IPS-18a (cell line): Measurements from ENCODE around the gene GET3.
"Not testable (repeated sequence)": the region's sequence is repeated elsewhere in the genome, so short reads cannot be mapped to it uniquely, and the experiment has no call there.

Experiments
- H3K27ac ChIP-seq: one replicate; pipeline ENCODE4 v1.5.1; 2013; ENCODE audit warnings: low read length
- H3K27me3 ChIP-seq: one replicate; pipeline ENCODE4 v1.6.1; 2013; ENCODE audit warnings: mild to moderate bottlenecking, low read length; ENCODE audit not compliant: control insufficient read depth, insufficient read depth
- H3K36me3 ChIP-seq: one replicate; pipeline ENCODE4 v1.6.1; 2013; ENCODE audit warnings: low read depth, low read length; ENCODE audit not compliant: control insufficient read depth
- H3K4me1 ChIP-seq: one replicate; pipeline ENCODE4 v1.6.1; 2013; ENCODE audit warnings: low read depth, low read length; ENCODE audit not compliant: control insufficient read depth
- H3K4me3 ChIP-seq: one replicate; pipeline ENCODE4 v1.5.1; 2013; ENCODE audit warnings: low read length
- H3K9ac ChIP-seq: one replicate; pipeline ENCODE4 v1.6.1; 2013; ENCODE audit warnings: mild to moderate bottlenecking, low read length, moderate library complexity
- H3K9me3 ChIP-seq: one replicate; pipeline ENCODE4 v1.6.1; 2013; ENCODE audit warnings: low read depth, low read length; ENCODE audit not compliant: control insufficient read depth

GET3 gene

DNA sequence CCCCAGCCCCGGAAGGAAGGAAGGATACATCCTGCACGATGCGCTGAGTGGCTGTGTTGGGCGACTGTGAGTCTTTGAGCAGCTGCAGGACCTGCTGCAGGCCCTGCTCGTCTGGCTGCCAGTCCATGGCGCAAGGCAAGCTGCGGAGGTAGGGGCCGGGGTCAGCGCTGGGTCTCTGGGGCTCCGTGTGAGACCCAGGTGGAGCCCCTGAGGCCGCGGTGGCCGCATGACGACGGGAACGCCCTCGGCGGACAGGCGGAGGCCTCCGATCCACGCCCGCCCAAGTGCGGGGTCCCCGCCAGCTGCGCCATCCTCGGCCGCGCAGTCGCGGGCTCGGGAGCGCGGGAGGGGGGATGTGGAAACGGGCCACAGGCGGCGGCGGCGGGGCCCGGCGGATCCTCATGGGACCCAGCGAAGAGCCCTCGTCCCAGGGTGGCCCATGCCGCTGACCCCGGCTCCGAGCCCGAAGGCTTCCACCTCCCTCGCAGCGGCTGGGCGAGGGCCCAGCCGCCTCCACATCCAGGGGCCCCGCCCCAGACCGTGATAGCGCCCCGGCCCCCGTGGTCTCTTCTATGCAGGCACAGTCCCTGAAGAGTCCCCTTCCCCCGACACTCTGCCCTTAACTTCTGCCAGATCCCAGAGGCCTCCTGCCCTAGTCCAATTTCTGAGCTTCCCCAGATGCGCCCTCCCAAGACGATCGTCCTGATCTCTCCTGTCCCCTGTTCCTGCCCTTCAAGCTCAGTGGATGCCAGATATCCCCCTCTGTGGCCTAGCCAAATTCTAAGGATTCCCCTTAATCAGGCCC, 16.2 kb upstream of the GET3 start:
- Histone ChIP-seq H3K36me3 (peaks cover 24% of the 10 kb centered on the region), H3K27me3 (no peaks in the 10 kb centered on the region), H3K9me3 (no peaks in the 10 kb centered on the region), H3K4me1 (no peaks in the 10 kb centered on the region), H3K9ac (peak overlapping the region; percentile 97), H3K27ac (peak overlapping the region; percentile 30), H3K4me3 (peak overlapping the region; percentile 94)

DNA sequence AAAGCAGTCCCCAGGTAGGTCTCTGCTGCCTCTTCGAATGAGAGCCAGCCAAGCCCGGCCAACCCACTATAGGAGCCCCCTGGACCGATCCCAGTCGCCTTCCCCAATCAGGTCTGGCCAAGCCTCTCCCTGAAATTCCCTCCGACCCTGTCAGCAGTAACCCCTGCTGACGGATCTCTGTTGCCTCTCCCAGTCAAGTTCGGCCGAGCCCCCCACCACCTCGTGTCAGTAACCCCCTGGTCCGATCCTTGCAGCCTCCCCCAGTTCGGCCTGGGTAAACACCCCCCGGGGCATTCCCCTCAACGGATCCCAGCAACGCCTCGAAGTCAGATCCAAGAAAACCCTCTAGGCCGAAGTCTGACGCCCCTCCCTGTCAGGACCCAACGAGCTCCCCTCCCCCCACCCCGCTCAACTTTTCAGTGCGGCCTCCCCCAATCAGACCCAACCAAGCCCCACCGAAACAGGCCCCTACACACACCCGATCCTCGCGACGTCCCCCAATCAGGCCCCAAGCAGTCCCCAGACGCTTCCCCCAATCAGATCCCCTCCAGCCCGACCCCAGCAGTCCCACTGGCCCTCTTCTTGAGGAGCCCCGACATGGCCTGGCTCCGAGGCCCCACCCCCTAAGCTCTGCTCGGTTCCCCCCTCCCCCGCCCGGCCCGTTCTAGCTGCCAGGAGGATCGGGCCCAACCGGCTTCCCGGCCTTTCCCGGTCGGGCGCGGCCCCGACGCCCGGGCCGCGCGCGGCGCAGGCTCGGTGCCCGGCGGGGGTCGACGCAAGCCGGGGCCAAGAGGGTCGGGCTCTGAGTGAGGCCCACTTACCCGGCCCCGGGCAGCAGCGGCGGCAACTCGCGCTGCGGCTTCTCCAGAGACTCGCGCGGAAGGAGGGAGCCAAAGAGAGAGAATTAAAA, 15.4 kb upstream of the GET3 start:
- H3K4me1 ChIP-seq: no peaks in the 10 kb centered on the region
- H3K4me3 ChIP-seq: peak overlapping the region; percentile 94
- peak overlapping the region; percentile 30 for H3K27ac ChIP-seq
- peak overlapping the region; percentile 97 for H3K9ac ChIP-seq
- H3K27me3 ChIP-seq: no peaks in the 10 kb centered on the region
- H3K9me3 ChIP-seq: no peaks in the 10 kb centered on the region
- H3K36me3 ChIP-seq: peaks cover 20% of the 10 kb centered on the region

DNA sequence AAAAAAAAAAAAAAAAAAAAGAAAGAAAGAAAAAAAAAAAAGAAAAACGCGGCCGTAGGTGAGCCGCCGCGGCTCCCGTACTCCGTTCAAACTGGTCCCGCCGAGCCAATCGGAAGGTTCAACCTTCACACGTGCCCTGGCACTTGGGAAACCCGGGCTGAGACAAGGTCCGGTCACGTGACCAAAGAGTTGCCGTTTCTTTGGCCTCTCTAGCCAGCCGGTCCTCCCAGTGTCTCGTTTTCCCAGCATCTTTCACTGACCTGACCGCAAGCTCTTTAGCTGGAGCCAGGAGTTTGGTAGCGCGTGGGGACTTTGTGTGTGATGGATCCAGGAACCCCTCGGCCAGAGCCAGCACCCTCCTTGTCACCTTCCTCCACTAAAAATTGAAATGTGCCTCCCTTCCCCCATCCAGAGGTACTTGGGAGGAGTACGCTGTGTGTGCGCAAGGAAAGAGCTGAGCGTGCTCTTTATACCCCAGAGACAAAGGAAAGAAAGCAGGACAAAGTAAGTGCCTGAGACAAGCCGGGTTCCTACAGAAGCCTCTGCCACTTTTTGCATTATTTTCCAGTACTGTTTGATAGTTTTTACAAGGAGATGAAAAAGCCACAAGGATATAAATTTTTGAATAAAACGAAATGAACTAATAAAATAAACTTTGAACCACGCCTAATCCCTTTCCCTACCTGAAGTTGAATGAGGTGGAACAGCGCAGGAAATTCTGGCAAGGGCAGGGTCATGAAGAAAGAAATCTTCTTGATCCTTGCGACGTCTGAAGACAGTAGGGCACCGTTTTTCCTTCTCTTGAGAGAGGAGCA, 14.5 kb upstream of the GET3 start:
- peaks cover 16% of the 10 kb centered on the region for H3K36me3 ChIP-seq
- peak overlapping the region; percentile 97 for H3K9ac ChIP-seq
- H3K4me3 ChIP-seq: peak overlapping the region; percentile 94
- no peaks in the 10 kb centered on the region for H3K4me1 ChIP-seq
- no peaks in the 10 kb centered on the region for H3K27me3 ChIP-seq
- H3K9me3 ChIP-seq: no peaks in the 10 kb centered on the region
- H3K27ac ChIP-seq: peak overlapping the region; percentile 93

DNA sequence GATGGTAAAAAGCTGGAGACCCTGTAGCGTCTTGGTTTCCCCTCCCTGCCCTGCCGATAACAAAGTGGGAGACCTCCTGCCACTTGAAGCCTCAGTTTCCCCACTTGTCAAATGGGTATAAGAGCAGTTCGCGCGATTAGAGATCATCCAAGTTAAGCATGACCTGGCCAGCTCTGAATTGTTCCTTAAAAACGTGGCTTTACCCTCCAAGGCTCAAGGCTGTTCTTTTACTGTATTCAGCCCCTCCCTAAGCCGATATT, 14.0 kb upstream of the GET3 start:
- H3K4me1 ChIP-seq: no peaks in the 10 kb centered on the region
- peak overlapping the region; percentile 97 for H3K9ac ChIP-seq
- H3K4me3 ChIP-seq: peak overlapping the region; percentile 94
- peaks cover 14% of the 10 kb centered on the region for H3K36me3 ChIP-seq
- H3K9me3 ChIP-seq: no peaks in the 10 kb centered on the region
- no peaks in the 10 kb centered on the region for H3K27me3 ChIP-seq
- H3K27ac ChIP-seq: peak overlapping the region; percentile 93

DNA sequence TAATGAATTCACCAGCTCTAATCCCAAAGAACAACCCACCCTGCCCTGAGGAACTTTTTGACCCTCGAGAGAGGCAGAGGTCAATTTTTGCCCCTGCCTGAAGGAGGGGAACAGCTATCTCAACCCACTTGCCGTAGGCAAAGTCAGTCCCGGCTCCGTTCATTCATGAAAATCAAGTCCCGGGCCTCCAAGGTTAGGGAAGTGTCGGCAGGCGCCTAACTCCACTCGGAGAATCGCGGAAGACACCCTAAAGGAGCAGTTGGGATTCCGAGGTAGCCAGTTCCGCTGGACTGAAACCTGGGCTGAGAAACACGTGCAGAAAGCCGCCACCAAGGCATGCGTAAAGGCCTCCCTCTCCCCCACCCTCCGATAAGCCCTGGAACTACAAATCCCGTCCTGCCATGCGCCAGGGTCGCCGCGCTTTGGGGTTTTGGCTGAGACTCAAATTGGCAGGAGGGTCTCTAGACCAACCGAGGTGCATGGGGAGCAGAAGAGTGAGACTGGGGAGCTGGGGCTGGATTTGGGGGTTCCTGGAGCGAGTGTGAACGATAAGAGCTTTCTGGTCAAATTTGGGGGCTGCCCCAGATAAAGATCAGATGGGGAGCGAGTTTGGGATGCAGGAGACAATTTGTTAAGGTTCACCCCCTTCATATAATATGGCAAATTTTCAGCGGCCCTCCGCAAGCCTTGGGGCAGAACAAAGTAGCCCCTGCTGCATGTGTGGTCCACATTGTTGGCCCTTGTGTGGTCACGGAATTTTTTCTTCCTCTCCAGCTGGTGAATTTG, 13.5 kb upstream of the GET3 start, which contains the start of gene TNPO2:
TNPO2 (minus strand) TSS at position 292 of the 786 bp plus-strand sequence. CDS start 2,955 bp downstream, outside the sequence.
- H3K4me3 ChIP-seq: peak within 1 kb of the TSS; percentile 94
- no peaks in the 10 kb centered on the region for H3K4me1 ChIP-seq
- peak within 1 kb of the TSS; percentile 93 for H3K27ac ChIP-seq
- peak within 1 kb of the TSS; percentile 97 for H3K9ac ChIP-seq
- no peaks in the 10 kb centered on the region for H3K9me3 ChIP-seq
- H3K27me3 ChIP-seq: no peaks in the 10 kb centered on the region
- H3K36me3 ChIP-seq: peaks cover 11% of the 10 kb centered on the region

DNA sequence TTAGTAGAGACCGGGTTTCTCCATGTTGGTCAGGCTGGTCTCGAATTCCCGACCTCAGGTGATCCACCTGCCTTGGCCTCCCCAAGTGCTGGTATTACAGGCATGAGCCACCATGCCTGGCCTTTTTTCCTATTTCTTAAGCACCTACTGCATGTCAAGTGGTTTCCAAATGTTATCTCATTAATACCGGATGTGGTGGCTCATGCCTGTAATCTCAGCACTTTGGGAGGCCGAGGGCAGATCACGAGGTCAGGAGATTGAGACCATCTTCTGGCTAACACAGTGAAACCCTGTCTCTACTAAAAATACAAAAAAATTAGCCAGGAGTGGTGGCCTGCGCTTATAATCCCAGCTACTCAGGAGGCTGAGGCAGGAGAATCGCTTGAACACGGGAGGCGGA, 11.7 kb upstream of the GET3 start:
- not testable (repeated sequence) for H3K4me1 ChIP-seq, H3K4me3 ChIP-seq, H3K9ac ChIP-seq, H3K27me3 ChIP-seq, H3K27ac ChIP-seq, H3K9me3 ChIP-seq
- H3K36me3 ChIP-seq: peaks cover 17% of the 10 kb centered on the region

DNA sequence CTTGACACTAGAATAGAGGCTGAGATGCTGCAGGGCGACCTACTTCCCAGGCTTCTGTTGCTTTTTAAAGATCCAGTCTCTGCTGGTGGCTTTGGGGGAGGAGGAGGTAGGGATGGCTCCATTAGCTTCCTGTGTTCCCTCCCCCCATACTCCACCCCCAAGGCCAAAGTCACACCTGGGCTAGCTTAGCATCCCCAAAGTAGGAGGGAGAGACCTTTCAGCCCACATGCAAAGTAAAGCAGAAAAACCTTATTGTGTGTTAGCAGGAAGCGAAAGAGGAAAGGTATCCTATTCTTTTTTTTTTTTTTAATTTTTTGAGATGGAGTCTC, 10.3 kb upstream of the GET3 start:
- Histone ChIP-seq H3K36me3 (peaks cover 21% of the 10 kb centered on the region), H3K9ac (no peak overlapping the region), H3K9me3 (no peaks in the 10 kb centered on the region)

DNA sequence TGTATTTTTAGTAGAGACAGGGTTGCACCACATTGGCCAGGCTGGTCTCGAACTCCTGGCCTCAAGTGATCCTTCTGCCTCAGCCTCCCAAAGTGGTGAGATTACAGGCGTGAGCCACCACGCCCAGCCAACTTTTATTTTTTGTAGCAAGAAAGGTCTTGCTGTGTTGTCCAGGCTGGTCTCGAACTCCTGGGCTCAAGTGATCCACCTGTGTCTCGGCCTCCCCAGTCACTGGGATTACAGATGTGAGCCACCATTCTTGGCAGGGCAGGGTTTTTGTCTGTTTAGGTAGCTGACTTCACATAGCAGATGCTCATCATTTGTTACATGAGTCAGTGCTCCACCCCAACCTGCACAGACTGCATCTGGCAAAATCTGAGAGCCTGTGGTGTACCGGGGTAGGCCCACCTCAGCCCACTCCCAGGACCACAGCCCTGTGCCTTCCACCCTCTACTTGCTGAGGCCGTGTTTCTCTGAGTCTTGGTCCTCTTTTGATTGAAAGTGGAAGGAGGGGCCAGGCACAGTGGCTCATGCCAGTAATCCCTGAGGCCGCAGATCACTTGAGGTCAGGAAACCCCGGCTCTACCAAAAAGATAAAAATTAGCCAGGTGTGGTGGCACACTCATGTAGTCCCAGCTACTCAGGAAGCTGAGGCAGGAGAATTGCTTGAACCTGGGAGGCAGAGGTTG, 9.4 kb upstream of the GET3 start:
- H3K9me3 ChIP-seq: no peaks in the 10 kb centered on the region
- H3K9ac ChIP-seq: no peak overlapping the region
- H3K36me3 ChIP-seq: peaks cover 21% of the 10 kb centered on the region
- H3K4me3 ChIP-seq: no peak overlapping the region
- H3K27me3 ChIP-seq: no peaks in the 10 kb centered on the region
- H3K4me1 ChIP-seq: no peaks in the 10 kb centered on the region
- H3K27ac ChIP-seq: no peak overlapping the region

More for the DNA sequence above, 10.3 kb upstream of the GET3 start:
- Histone ChIP-seq H3K27ac (no peak overlapping the region), H3K27me3 (no peaks in the 10 kb centered on the region), H3K4me1 (no peaks in the 10 kb centered on the region), H3K4me3 (no peak overlapping the region)

DNA sequence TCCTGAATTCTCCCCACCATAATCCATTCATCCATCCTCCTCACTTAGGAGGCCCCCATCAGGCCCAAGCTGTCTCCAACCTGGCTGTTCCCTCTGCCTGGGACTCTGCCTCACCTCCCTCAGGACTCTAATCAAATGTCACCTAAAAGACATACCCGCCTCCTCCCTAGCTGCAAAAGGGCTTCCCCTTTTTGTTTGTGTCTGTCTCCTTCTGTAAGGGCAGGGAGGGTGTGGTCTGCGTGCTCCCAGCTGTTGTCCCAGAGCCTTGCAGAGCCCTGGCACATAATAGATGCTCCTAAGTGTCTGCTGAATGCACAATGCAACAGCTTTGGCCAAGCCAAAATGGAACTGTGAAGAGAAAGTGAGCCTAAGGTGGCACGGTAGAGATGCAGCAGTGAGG, 7.2 kb upstream of the GET3 start:
- Histone ChIP-seq H3K4me3 (no peak overlapping the region), H3K9ac (no peak overlapping the region), H3K4me1 (peaks cover 4% of the 10 kb centered on the region), H3K36me3 (peaks cover 21% of the 10 kb centered on the region), H3K27me3 (no peaks in the 10 kb centered on the region), H3K9me3 (no peaks in the 10 kb centered on the region), H3K27ac (no peak overlapping the region)

DNA sequence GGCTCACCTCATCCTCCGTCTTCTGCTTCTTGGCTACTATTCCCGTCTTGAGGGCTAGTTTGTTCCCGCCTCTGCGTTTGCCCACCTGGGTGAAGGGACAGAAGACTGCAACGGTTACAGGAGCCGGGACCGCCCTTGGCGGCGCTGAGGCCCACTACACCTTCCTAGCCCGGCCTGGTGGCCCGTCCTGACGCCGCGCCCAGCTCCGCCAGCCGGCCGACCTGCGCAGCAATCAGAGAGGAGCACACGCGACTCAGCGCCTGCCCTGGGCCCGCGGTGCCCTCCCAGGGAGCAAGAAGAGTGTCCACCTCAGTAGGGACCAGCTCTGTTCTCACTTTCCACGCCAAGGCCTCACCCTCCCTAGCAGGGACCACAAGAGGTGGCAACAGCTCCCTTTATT, 6.0 kb upstream of the GET3 start:
- Histone ChIP-seq H3K36me3 (peaks cover 21% of the 10 kb centered on the region), H3K27ac (no peak overlapping the region), H3K4me1 (peaks cover 4% of the 10 kb centered on the region), H3K27me3 (no peaks in the 10 kb centered on the region), H3K9ac (no peak overlapping the region), H3K9me3 (no peaks in the 10 kb centered on the region), H3K4me3 (no peak overlapping the region)
